GM19372 (cell line): ENCODE data around the gene PPP1R15B.

ENCODE experiments used
- ATAC-seq: cut with Tn5 transposase; IDR thresholded peaks from one replicate; pipeline ENCODE4 v1.9.1; 2021; ENCODE audit warnings: mild to moderate bottlenecking, low read depth, moderate library complexity; ENCODE audit not compliant: unreplicated experiment

PPP1R15B gene

DNA sequence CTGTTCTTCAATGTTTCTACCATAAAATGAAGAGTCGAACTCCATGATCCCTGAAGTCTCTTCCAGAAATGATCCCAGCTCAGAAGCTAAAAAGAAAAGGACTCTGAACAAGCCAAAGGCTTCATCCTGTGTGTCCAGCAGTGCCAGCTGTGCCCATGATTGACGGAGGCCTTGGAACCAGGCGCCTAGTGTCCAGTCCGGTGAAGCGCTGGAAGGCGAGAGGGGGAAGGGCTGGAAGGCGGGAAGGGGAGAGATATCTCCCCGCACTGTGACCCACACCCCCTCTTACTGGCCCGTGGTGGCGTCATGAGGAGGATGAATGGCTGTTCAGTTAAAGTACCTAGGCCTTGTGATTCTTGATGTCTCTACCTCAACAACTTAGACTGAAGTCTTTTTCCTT, 41.4 kb downstream of the PPP1R15B start:
- no peak for ATAC-seq

DNA sequence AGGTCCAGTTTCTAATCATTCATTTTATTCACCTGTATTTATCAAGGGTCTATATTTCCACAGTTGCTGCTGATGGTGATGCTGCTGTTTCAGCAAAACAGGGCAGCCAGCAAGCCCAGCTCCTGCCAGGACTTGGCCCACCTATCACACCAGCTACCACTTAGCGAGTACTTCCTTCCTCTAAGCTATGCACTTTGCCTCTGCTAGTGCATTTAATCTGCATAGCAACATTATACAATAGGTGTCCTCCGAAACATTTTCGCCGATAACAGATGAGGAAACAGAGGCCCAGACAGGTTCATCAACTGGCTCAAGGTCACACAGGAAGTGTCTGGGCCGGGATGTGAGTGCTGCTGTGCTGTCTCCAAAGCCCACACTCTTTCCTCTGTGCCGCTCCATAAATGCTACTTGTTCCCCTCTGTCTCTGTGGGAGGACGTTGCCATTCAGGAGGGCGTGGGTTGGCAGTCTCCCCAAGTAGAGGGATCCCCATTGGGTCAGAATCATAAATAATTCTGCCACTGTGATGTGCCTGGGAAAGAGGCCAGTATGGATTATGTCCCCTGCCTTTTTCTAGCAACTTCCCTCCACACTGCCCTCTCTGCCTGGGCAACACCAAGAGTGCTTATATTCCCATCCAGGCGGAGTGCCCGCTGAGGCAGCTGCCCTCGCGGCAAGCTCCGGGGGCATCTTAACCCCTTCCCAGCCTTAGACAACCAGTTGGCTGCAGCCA, 42.5 kb downstream of the PPP1R15B start:
- ATAC-seq = no peak

DNA sequence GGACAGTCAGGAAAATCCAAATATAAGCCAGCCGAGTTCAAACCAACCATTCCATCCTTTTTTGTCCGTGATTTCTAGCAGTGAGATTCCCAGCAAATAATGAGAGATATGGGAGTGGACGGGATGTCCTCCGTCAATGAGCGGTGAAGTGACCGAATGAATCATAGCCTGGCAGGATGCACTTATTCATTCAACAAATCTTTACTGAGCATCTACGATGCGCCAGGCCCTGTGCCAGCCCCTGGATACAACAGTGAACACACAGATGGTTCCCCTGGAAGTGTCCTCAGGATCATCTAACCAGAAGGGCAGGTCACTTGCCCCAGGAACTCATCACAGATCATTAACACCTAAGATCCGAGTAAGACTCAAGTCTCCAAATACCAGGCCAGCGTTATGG, 43.7 kb downstream of the PPP1R15B start:
- ATAC-seq = no peak

DNA sequence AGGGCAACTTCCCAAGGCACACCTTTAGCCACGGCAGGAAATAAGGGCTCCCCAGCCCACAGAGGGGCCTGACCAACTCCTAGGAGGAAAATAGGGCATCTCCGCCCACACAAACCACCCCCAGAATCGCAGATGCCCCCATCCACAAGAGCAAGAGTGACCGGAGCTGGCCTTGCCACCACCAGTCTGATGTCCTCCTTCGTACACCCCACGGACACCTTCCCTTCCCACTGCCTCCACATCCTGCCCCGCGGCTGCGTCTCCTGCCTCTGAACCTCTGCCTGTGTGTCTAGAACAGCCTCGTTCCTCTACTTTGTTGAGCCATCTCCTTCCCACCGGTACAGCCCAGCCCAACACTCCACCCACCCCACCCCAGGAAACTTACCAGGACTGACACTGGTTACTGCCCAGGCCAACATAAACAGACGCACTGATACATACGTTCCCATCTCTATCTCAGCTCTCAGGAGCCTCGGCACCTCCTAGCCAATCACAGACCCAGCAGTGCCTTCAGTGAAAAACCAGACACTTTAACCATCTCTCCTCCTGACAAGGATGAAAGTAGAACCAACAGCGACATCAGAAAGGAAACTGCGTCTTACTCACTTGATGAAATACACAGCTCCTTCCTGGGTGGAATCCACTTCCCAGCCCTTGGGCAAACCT, 44.3 kb downstream of the PPP1R15B start:
- ATAC-seq = no peak

DNA sequence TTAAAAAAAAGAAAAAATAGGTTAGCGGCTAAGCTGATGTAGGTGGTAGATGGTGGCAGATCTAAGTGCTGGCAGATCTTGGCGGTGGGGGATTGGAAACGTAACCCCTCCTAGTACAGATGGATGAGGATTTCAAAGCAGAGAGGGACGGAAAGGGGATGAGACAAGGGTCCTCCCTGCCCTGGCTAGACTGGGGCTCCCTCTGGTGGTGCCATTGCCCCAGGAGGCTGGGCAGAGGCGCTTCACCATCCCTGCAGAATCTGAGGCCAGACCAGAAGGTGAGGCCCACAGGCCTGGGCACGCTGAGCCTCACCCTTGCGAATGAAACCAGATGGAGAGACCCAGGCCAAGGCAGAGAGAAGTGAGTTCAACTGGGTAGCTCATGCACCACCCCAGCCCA, 44.9 kb downstream of the PPP1R15B start:
- no peak for ATAC-seq

DNA sequence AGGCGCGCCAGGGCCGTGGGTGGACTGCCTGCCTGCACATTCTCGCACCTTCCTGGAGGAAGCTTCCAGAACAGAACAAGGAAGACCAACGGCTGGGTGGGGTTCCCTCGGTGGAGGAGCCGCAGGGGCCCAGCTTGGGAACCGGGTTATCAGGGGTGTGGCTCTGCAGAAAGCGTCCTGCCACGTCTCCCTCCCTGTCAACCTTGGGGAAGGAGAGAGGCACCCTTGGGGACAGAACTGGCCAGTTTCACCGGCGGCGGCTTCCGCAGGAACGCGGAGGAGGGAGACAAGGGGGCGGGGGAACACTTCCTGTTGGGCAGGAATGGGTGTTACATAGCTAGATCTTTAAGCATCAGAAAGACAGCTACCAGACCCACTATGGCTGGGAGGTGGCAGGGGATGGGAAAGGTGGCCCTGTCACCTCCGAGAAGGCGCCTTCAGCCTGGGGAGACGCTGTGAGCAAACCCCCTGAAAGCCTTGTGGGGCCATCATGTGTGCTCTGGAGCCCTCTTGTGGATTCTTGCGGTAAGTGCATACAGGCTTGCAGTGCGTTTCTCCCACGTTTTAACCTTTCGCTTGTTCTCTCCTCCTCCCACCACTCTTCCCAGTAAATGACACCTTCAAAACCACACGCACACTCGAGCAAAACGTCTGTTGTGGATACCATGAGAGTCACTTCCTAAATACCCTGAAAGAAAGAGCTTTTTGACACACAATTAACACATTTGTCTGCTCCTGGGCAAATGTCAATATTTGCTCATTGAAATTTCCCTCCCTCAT, 48.1 kb downstream of the PPP1R15B start:
- no peak for ATAC-seq

DNA sequence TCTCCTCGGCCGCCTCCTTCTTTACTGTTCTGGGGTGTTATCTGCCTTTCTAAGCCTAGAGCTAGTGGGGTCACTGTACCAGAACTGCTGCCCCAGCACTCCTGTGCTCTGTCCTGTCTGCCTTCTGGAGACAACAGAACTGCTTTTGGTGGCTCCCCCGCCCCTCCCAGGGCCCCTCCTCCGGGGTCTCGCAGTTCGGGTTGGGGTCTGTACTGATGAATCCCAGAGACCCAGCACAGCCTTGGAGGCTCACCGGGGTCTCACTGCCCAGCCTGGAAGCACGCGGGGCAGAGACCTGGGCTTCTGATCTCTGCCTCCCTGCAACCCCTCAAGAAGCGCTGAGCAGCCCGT, 48.7 kb downstream of the PPP1R15B start:
- ATAC-seq = no peak

DNA sequence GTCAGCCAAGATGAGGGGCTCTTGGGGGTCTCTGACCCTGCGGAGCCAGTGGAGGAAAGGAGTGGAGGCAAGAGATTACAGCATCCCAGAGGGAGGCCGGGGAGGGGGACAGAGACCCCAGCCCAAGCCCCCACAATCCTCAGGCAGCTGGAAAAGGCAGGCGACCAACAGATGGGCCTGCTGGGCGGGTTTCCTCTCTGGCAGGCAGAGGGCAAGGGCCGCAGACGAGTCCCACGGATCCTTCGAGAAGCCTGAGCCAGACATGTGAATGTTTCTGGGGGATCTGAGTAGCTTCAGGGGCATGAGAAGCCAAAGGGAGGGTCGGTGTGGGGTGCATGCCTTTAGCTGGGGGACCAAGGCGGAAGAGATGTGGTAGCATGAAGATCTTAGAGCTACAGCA, 49.8 kb downstream of the PPP1R15B start:
- no peak for ATAC-seq

DNA sequence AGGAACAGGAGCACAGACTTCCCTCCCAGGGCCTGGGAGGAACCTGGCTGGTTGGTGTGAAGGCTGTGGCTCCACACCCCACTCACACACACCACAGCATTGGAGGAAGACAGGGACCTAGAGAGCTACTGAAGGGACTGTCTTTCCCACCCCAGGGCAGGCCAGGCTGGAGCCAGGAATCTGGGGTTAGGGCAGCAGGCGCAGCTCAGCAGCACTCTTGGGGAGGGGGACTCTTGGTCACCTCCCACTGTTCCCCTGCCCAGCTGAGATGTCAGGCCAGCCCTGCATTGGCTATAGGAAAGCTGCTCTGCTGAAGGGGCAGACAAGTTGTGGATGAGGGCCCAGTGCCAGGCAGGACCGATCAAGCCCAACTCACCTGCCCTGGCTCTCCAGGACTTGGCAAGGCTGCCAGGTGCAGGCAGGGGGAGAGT, 50.3 kb downstream of the PPP1R15B start:
- ATAC-seq = no peak

DNA sequence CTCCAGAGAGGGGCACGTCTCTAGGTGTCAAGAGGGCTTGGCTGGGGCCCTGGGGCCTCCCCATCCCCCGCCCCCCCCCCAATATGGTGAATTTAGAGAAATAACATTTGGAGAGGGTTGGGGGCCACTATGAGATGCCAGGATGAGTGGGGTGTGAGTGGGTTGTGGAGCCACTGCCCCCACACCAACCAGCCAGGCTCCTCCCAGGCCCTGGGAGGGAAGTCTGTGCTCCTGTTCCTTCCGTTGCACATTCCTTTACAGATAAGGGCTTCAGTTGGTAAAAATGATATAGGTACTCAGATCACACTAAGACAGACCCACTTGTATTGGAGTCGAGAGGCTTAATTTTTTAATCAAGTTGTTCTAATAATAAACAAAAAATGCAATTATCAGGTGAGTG, 51.3 kb downstream of the PPP1R15B start:
- no peak for ATAC-seq

DNA sequence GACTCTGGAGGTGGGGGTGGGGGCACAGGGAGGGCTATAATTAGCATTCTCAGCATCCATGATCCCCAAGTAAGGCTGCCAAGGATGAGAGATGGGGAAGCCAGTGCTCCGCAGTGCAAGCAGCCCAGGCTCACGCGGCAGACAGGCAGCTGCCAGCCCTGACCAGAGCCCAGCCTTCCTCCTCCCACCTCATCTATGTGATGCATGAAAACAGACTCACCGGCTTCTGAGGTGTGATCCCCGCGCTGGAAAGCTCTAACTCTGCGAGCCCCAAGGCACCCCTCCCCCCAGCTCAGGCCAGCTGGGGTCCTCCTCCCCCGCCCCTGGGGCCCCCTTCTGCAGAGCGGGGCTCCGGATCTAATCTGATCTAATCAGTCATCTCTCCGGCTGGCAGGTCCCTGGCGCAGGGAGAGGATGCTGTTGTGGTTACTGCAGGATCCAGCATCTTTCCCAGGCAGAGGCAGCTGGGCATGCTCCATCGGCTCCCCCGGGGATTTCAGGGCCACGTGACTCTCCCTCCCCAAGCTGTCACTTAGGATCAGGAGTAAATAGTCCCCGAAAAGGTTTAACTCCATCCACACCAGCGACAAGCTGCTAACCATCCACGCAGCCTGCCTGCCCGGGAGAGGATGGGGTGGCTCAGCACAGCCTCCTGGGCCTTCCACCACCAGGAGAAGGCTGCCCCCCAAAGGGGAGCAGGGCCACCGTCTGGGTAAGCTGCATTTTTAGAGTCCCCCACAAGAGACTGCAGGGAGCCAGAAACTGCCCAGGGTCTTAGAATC, 52.0 kb downstream of the PPP1R15B start, which contains the start of gene PLEKHA6:
Gene PLEKHA6 (minus strand): TSS at position 456 of the 782 bp plus-strand sequence. CDS start 86,202 bp downstream, outside the sequence.
- ATAC-seq = no peak

DNA sequence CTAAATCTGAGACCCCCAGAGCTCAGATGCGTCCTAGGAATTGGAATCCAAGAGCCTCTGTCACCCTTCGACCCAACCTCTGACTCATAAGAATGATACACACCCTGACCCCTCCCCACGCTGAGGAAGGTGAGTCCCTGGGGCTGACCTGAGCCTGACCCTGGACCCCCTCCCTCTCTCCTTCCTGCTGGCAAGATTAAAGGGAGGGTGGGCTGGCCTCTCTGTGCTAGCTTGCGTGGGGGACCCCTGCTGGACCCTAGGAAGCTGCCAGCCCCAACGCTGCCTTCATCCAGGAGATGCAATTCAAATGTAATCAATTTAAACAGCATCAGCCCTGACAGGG, 52.5 kb downstream of the PPP1R15B start:
- no peak for ATAC-seq

DNA sequence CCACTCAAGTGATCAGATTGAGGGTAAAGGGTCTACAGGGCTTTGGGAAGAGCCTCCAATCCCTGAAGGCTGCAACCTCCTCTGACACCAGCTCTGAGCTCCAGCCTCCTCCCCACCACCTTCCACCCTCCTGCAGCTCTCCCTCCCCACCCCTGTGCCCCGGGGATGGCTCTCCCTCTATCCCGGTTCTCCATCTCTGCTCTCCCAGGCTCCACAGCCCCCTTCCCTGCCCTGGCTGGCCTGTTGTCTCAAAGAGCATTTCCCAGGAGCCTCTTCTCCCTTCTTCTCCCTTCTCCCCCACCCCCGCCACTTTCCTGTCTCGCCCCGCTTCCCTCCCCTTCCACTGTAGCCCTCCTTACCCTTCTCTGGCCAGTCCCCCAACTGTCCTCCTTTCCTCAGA, 53.0 kb downstream of the PPP1R15B start:
- ATAC-seq = no peak

DNA sequence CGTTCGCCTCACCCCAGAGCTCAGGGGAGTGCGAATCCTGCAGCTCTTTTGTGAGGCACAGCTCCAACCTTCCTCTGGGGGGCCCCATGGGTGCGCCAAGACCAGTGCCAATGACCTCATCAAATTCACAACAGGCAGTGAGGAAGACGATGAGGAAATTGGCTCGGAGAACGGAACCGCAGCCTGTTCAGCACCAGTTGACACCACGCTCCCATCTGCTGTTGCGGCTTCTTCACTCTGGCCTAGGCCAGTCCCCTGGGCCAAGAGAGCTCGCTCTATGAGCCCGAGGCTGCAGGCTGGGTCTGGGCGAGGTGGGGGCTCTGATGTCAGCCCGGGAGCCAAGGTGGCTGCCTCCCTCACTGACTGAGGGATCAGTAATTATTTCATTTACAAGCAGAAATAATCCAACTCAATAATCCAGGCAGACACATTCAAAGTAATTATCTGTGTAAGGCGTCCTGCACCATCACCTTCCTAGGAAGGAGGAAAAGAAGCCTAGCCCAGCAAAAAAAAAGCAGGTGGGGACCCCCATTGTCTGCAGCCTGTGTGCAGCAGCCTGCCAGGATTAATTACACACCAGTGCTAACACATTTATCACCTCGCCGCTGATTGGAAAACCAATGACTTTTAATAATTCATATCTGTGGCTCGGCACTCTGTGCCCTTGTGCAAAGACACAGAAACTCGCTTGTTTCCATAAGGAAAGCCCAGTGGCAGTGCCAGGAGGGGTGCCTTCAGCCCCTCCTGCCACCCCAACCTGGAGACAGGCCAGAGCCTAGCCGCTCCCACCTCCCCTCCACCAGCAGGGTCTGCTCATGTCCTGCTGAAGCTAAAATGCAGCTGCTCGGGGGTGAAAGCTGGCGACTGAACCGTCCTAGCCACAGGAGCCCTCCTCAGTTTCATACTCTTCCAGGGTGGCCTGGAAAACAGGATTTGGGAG, 53.8 kb downstream of the PPP1R15B start:
- ATAC-seq = no peak

DNA sequence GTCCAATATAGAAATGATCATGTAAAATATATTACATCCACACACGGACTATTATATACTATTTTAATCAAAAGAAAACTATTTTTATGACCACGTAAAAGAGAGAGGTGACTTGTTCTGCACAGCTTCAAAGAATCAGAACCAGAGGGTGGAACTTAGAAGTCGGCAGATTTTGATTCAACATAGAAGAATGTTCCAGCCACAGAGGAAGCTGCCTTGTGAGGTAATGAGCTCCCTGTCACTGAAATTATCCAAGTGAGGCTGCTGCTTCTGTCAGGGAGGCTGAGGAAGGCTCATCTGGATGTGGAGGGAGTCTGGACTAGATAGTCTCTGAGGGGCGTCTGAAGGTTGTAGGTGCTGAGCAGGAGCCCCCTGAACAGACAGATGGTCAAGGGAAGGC, 54.6 kb downstream of the PPP1R15B start:
- ATAC-seq = no peak

DNA sequence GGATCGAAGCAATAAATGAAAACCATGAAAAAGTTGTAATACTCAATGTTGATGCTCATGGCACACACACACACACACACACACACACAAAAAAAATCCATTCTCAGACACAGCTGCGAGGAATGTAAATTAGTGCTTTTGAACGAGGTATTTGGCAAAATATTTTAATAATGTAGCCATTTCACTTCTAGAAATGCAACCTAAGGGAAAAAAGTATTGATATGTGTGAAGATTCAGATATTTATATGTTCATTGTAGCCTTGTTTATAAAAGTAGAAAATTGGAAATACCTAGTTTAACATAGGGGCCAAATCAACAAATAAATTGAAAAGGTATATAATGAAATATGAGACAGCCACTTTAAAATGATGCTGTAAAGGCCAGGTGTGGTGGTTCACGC, 55.7 kb downstream of the PPP1R15B start:
- ATAC-seq = no peak

DNA sequence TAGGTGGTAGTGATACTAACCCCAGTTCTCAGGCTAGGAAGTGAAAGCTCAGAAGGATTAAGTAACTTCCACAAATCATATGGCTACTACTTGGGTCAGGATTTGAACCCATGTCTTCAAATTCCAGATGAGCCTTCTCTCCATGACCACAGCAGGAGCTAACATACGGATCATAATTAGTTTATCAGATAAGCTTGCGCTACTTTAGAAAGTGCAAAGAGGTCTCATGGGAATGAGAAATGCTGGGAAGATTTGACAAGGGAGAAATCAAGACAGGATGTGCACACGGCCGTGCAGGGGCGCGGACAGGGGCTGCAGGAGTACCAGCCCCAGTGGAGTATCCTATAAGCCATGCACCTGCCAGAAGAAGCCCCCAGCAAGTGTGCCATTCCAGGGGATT, 57.0 kb downstream of the PPP1R15B start:
- no peak for ATAC-seq
